MCF 10A (cell line): Measurements from ENCODE around the gene RFX1. TPM values are rescaled to one million over a fixed set of nuclear protein-coding genes. Genes with fewer than 3 reads are reported as not detected.

Experiments
- BruUV-seq: library from RNA; stranded (reverse); fragments of 400-500 nt; replicated peaks from 2 replicates; lab custom pipeline; 2021; lab: Mats Ljungman, UMichigan
- CTCF ChIA-PET: fragments of 300-600 bp; sonication (Branson Sonifier 250); formaldehyde crosslinking; extraction: SDS; loops from one replicate; lab custom pipeline; 2021; ENCODE audit warnings: antibody characterized with exemption, inconsistent platforms; lab: Yijun Ruan, JAX
- POLR2A ChIA-PET: fragments of 300-600, 350-650 bp; sonication (Branson Sonifier 250); formaldehyde crosslinking; extraction: SDS; loops from one replicate; lab custom pipeline; 2020; ENCODE audit warnings: antibody characterized with exemption, inconsistent platforms; lab: Yijun Ruan, JAX
- DNase-seq: peaks from one replicate; pipeline ENCODE4 v3.0.0-alpha.2; 2018; ENCODE audit not compliant: unreplicated experiment
- H3K27ac Mint-ChIP-seq: one replicate; pipeline ENCODE4 v1.8.0; 2022; ENCODE audit warnings: mild to moderate bottlenecking, low read depth, mixed read lengths; ENCODE audit not compliant: unreplicated experiment
- H3K27me3 Mint-ChIP-seq: one replicate; pipeline ENCODE4 v1.8.0; 2022; ENCODE audit warnings: mixed read lengths; ENCODE audit not compliant: insufficient read depth, unreplicated experiment
- H3K36me3 Mint-ChIP-seq: one replicate; pipeline ENCODE4 v1.8.0; 2022; ENCODE audit warnings: mild to moderate bottlenecking, moderate library complexity, mixed read lengths; ENCODE audit not compliant: insufficient read depth, unreplicated experiment
- H3K4me1 Mint-ChIP-seq: one replicate; pipeline ENCODE4 v1.8.0; 2022; ENCODE audit warnings: mixed read lengths; ENCODE audit not compliant: insufficient read depth, unreplicated experiment
- H3K4me3 Mint-ChIP-seq: one replicate; pipeline ENCODE4 v1.8.0; 2022; ENCODE audit warnings: mild to moderate bottlenecking, moderate library complexity, mixed read lengths; ENCODE audit not compliant: unreplicated experiment
- H3K9me3 Mint-ChIP-seq: one replicate; pipeline ENCODE4 v1.8.0; 2022; ENCODE audit warnings: mixed read lengths; ENCODE audit not compliant: unreplicated experiment
- CTCF ChIP-seq: fragments of 200-600 bp; IDR thresholded peaks from one replicate; pipeline ENCODE4 v1.8.0; 2022; ENCODE audit warnings: antibody characterized with exemption, mild to moderate bottlenecking; ENCODE audit not compliant: unreplicated experiment
- intact Hi-C: fragments of 100-400 bp; cut with micrococcal nuclease; formaldehyde crosslinking; loops from 2 replicates; pipeline ENCODE4 v1.14.1; 2022
- total RNA-seq: library from RNA; stranded (reverse); gene quantifications from 2 replicates; pipeline ENCODE4 v1.2.3, GENCODE V29; 2022

RFX1 gene
- total RNA-seq, 1 experiment from 2014 or later, result 16.8 TPM

DNA sequence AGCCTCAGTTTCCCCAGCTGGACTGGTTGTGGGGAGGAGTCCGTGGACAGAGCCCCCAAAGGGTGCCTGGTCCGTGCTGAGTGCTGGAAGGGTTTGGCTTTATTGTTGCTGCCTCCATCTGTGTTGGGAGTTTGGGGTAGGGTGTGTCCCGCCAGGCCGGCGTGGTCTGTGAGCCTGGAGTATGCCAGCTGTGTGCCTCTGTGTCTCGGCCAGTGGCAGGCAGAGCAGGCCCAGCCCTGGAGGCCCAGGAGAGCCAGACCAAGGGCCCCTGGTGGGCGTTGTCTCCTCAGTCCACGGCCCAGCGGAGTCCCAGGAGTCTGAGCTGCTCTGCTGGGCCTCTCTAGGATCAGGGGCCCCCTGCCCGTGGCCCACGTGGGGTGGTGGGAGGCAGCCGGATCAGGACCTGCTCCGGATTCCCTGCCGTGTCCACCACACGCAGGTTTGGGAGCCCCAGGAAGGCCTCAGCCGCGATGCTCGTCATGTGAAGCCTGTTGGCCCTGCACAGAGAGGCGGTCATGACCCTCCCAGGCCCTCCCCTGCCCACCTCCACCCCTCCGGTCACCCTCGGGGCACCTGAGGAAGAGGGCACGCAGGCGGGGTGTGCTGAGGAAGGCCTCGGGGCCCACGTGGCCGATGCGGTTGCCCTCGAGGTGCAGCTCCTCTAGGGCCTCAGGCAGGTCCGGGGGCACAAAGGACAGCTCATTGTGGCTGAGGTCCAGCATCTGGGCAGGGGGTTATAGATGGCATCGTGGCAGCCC lies 74.5 kb downstream of the RFX1 start:
- no peak overlapping the region for H3K4me3 Mint-ChIP-seq
- H3K36me3 Mint-ChIP-seq, result peaks cover 17% of the 10 kb centered on the region
- no peak overlapping the region for H3K27ac Mint-ChIP-seq
- ChIA-PET CTCF (no interaction called here), POLR2A (interaction anchor here (1.1 kb wide), 1 partner anchor 24 kb away, joined by 3 read pairs; no protein-coding TSS in a partner anchor)
- no peak for TF ChIP-seq CTCF
- no peaks in the 10 kb centered on the region for H3K27me3 Mint-ChIP-seq
- H3K4me1 Mint-ChIP-seq, result no peaks in the 10 kb centered on the region
- H3K9me3 Mint-ChIP-seq, result no peaks in the 10 kb centered on the region
- no TSS peak for BruUV-seq
- intact Hi-C loops, result no loop called here
- DNase-seq, result no peak

DNA sequence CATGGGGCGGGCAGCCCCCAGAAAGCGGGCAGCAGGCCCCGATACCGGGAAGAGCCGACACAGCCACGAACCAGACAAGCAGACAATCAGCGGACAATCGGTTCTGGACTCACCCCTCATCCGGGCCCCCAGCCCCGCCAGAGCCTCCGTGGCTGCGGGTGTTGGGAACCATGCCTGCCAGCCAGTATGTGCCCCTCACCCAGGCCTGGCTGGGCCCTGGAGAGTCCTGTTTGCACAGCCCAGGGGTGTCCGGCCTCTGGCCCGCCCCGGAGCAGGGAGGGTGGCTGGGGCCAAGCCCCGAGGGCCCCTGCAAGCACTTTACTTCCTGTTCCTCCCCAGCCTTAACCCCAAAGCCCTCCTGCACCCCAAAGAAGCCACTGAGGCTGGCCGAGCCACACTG lies 75.7 kb downstream of the RFX1 start:
- Mint-ChIP-seq H3K36me3 (peaks cover 25% of the 10 kb centered on the region), H3K9me3 (no peaks in the 10 kb centered on the region), H3K4me1 (no peaks in the 10 kb centered on the region), H3K4me3 (no peak overlapping the region), H3K27me3 (no peaks in the 10 kb centered on the region), H3K27ac (no peak overlapping the region)
- intact Hi-C loops, result no loop called here
- CTCF ChIA-PET, result no interaction called here
- POLR2A ChIA-PET, result no interaction called here
- BruUV-seq, result no TSS peak
- no peak for DNase-seq
- TF ChIP-seq CTCF, result no peak

GRCh38 chr19:13929956-13930355 lies 76.2 kb downstream of the RFX1 start:
- ChIA-PET POLR2A (no interaction called here), CTCF (no interaction called here)
- Mint-ChIP-seq H3K36me3 (peaks cover 30% of the 10 kb centered on the region), H3K4me1 (no peaks in the 10 kb centered on the region), H3K27ac (no peak overlapping the region), H3K4me3 (no peak overlapping the region), H3K9me3 (no peaks in the 10 kb centered on the region), H3K27me3 (no peaks in the 10 kb centered on the region)
- no TSS peak for BruUV-seq
- intact Hi-C loops, result no loop called here
- no peak for TF ChIP-seq CTCF
- DNase-seq, result no peak

- no peak overlapping the region for H3K27ac Mint-ChIP-seq
- BruUV-seq, result no TSS peak
- CTCF ChIA-PET, result interaction anchor here (1.1 kb wide), 1 partner anchor 93 kb away, joined by 4 read pairs; no protein-coding TSS in a partner anchor
Measured at GRCh38 chr19:13929340-13929739, 76.8 kb downstream of the RFX1 start.

More at GRCh38 chr19:13929340-13929739, 76.8 kb downstream of the RFX1 start:
- TF ChIP-seq CTCF, result no peak
- POLR2A ChIA-PET, result no interaction called here
- peaks cover 35% of the 10 kb centered on the region for H3K36me3 Mint-ChIP-seq
- intact Hi-C loops, result no loop called here
- no peaks in the 10 kb centered on the region for H3K27me3 Mint-ChIP-seq
- DNase-seq, result no peak
- no peaks in the 10 kb centered on the region for H3K9me3 Mint-ChIP-seq
- H3K4me1 Mint-ChIP-seq, result no peaks in the 10 kb centered on the region
- H3K4me3 Mint-ChIP-seq, result no peak overlapping the region
